GM12872 (cell line): ENCODE data around the gene PPFIA2.

Source experiments
- TF ChIP-seq, protein P1 (sequence below): IDR thresholded peaks from 3 replicates; pipeline ENCODE4 v1.5.1; 2011; ENCODE audit warnings: low read depth, mild to moderate bottlenecking, low read length, moderate library complexity; ENCODE audit not compliant: insufficient read depth

The PPFIA2 gene

DNA sequence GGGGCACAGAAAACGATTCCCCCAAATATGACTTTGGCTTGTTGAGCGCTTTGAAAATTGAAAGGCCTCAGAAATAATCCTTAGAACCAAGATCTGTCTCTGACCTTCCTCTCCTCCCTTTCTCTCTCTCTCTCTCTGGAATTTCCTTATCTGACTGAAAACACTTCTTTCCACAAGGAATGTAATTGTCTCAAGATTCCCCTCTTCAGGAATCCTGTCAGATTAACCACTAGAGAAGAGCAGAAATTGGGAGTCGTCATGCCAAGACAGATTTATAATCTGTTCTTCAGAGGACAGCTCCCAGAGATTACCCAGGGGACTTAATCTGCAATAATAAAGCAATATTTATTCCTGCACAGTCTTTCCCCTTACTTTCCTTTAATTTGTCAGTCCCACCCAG lies 363.7 kb downstream of the PPFIA2 start:
- TF ChIP-seq, protein P1, sequence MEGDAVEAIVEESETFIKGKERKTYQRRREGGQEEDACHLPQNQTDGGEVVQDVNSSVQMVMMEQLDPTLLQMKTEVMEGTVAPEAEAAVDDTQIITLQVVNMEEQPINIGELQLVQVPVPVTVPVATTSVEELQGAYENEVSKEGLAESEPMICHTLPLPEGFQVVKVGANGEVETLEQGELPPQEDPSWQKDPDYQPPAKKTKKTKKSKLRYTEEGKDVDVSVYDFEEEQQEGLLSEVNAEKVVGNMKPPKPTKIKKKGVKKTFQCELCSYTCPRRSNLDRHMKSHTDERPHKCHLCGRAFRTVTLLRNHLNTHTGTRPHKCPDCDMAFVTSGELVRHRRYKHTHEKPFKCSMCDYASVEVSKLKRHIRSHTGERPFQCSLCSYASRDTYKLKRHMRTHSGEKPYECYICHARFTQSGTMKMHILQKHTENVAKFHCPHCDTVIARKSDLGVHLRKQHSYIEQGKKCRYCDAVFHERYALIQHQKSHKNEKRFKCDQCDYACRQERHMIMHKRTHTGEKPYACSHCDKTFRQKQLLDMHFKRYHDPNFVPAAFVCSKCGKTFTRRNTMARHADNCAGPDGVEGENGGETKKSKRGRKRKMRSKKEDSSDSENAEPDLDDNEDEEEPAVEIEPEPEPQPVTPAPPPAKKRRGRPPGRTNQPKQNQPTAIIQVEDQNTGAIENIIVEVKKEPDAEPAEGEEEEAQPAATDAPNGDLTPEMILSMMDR = no peak

DNA sequence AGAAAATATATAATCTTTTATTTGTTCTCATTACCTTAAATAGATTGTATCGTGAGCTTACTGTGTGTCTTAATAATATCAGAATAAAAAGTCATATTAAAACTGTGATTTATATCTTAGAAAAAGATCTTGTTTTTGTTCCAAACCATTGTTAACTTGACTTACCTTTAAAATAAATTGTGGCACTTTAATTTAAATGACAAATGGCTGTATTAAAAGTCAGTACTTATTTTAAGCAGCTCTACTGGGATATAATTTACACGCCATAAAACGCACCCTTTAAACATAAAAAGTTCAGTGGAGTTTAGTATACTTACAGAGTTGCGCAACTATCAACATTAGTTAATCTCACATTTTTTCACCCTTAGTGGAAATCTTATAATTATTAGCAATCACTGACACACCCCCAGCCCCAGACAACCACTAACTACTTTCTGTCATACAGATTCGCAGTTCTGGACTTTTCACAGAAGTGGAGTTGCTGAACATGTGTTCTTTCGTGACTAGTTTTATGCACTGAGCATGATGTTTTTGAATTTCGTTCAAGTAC lies 369.5 kb downstream of the PPFIA2 start:
- TF ChIP-seq, protein P1 = no peak

DNA sequence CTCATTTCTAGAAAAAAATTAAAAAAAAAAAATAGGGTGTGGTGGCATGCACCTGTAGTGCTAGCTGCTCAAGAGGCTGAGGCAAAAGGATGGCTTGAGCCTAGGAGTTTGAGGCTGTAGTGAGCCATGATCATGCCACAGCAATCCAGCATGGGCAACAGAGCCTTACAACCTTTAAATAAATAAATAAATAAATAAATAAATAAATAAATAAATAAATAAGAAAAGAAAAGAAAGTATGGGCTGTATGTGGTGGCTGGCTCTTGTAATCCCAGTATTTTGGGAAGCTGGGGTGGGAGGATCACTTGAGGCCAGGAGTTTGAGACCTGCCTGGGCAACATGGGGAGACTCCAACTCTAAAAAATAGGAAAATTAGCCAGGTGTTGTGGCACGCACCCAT lies 373.0 kb downstream of the PPFIA2 start:
- TF ChIP-seq, protein P1 = no peak

DNA sequence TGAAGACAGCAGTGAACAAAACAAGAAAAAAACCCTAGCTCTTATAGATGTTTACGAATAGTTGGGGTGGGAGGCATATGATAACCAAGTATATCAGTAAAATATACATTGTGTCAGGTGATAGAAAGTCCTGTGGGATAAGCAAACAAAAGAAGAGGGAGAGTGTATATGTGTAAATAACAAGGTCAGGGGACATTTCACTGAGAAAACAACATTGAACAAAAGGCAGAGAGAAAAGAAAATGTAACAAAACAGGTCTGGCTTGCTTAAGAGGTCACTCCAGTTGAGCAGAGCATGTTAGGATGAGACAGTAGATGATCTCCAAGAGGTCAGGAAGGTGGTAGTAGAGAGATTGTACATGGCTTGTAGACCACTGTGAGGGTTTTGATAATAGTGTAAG lies 377.2 kb downstream of the PPFIA2 start:
- TF ChIP-seq, protein P1 = no peak

DNA sequence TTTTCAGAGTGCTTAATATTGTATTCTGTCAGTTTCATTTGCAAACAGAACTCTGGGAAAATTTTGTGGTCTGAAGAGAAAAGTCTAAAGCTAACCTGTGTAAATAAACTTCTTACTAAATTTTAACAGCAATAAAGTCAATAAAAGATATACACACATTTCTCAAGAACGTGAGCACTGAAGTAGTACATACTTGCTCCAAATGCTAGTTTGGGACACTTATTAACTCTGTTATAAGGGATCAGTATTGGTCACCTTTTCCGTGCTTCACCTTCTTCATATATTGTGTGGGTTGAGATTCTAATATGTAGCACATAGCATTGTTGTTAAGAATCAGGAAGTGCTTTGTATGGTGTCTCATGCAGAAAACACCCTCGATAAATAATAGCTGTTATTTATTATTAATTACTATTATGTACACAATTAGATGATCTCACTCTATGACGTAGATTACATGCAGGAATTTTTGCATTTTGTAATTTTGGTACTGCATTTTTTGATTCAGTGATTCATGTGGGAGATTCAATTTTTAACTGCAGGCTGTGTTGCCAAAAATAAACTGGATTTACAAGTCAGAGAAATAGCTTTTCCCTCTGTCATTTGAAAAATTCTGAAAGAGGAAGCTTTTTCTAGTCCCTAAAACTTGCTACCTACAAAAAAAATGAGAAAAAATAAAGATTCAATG lies 380.4 kb downstream of the PPFIA2 start:
- TF ChIP-seq, protein P1 = no peak

DNA sequence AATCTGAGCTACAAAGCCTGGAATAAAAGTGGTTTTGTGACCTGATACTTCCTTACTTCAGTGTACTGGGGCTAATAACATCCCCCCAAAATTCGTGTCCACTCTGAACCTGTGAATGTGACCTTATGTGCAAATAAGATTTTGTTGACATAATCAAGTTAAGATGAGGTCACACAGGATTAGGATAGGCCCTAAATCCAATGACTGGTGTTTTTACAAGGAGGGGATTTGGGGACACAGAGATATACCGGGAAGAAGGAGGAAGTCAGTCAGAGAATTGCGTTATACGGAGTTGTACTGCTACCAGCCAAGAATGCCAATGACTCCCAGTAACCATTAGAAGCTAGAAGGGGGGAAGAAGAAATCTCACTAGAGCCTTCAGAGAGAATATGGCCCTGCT lies 381.4 kb downstream of the PPFIA2 start:
- TF ChIP-seq, protein P1 = no peak

DNA sequence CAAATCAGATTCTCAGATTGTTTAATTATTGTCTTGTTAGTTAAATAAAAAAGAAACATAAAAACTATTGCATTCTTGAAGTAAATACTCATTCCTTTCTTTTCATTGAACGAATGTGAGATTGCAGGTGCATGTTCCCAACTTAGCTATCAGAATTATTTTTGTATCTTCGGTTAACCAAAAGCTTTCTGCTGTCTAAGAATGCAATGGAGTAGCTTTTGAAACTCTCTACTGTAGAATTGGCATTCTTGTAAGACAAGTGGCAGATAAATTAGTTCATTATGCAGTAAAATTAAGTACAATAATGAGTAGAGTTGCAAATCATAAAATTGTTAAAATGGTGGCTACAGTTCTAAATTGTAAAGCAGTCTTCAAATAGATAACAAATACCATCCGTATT lies 383.2 kb downstream of the PPFIA2 start:
- TF ChIP-seq, protein P1 = no peak
